ENCODE data around the gene TAS2R60.
"Not testable (repeated sequence)": the region's sequence is repeated elsewhere in the genome, so short reads cannot be mapped to it uniquely, and the experiment has no call there.

GRCh38 chr7:143415209-143415608 lies 28.0 kb upstream of the TAS2R60 start:
- TF ChIP-seq CTCF, POLR2A (IDR thresholded peaks at IDR 0.05): not testable (repeated sequence)

Measured in gastroesophageal sphincter (tissue), 3 donors.